NCI-H128 (cell line): ENCODE results near the gene WTAP.
A peak's percentile ranks its signal among the peaks of the same experiment; 100 is the strongest.
"Not testable (repeated sequence)": the region's sequence is repeated elsewhere in the genome, so short reads cannot be mapped to it uniquely, and the experiment has no call there.

Experiments
- DNase-seq: peaks from one replicate; lab custom pipeline; 2025; ENCODE audit not compliant: unreplicated experiment; lab: John Stamatoyannopoulos, UW

Gene WTAP

GRCh38 chr6:159727717-159728445 lies 575 bp downstream of the WTAP start:
- DNase-seq = no peak

- DNase-seq = no peak
These were observed 1.2 kb downstream of the WTAP start for GRCh38 chr6:159728531-159728964.

- DNase-seq = no peak
These were observed 2.5 kb downstream of the WTAP start for GRCh38 chr6:159729598-159730331.

- no peak for DNase-seq
These were observed 3.0 kb downstream of the WTAP start for GRCh38 chr6:159730332-159730676.

GRCh38 chr6:159732550-159732949 lies 5.2 kb downstream of the WTAP start:
- not testable (repeated sequence) for DNase-seq

GRCh38 chr6:159733395-159733794 lies 6.1 kb downstream of the WTAP start:
- not testable (repeated sequence) for DNase-seq

- no peak for DNase-seq
These were observed 9.6 kb downstream of the WTAP start for GRCh38 chr6:159736908-159737307.

GRCh38 chr6:159739341-159739740 lies 12.0 kb downstream of the WTAP start:
- no peak for DNase-seq

GRCh38 chr6:159742165-159742564 lies 14.9 kb downstream of the WTAP start:
- DNase-seq = no peak

DNA sequence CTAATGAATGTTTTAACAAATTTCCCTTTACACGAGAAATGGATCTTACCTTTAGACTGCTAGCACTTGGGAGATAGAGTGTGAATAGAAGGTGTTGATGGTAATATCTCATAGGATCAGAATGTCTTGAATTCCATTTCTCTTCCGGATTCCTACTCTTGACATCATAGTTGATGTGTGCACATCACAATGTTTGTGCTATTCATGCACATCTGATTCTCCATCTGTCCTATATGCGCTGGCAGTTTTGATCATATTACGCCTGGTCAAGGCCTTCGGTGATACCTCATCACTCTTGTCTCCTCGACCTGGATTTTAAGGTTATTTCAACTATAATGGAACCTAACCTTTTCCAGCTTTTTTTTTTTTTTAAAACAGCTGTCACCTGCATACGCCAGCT lies 17.8 kb downstream of the WTAP start:
- DNase-seq = no peak

GRCh38 chr6:159746759-159747158 lies 19.5 kb downstream of the WTAP start:
- DNase-seq = no peak

DNA sequence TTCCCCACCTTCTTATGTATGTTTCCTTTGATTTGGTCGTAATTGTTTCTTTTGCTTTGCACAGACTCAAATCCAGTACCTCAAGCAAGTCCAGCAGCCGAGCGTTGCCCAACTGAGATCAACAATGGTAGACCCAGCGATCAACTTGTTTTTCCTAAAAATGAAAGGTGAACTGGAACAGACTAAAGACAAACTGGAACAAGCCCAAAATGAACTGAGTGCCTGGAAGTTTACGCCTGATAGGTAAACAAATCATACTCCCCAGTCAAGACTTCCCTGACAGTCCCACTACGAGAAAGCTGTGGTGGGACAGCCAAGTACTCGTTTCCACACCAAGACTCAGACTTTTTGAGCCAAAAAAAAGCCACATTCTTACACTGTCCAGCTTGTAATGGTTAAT lies 20.8 kb downstream of the WTAP start:
- not testable (repeated sequence) for DNase-seq

DNA sequence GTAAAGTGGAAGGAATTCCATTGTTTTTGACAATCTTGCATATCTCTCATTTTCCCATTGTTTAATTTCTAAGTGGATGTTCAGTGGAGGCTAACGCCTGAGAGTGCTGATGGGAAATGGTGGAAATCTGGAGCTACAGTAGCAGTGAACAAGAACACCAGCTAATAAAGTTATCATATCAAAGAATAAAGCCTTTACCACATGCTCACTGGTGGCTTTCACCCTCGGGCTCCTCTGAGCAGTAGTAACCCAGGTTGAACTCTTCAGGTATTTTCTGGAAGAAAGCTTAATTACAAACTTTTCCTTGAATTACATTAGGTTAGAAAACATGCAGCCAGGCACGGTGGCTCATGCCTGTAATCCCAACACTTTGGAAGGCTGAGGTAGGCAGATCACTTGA lies 24.1 kb downstream of the WTAP start:
- no peak for DNase-seq

GRCh38 chr6:159753081-159753872 lies 26.0 kb downstream of the WTAP start:
- no peak for DNase-seq

- no peak for DNase-seq
These were observed 27.1 kb downstream of the WTAP start for GRCh38 chr6:159754401-159754800.

DNA sequence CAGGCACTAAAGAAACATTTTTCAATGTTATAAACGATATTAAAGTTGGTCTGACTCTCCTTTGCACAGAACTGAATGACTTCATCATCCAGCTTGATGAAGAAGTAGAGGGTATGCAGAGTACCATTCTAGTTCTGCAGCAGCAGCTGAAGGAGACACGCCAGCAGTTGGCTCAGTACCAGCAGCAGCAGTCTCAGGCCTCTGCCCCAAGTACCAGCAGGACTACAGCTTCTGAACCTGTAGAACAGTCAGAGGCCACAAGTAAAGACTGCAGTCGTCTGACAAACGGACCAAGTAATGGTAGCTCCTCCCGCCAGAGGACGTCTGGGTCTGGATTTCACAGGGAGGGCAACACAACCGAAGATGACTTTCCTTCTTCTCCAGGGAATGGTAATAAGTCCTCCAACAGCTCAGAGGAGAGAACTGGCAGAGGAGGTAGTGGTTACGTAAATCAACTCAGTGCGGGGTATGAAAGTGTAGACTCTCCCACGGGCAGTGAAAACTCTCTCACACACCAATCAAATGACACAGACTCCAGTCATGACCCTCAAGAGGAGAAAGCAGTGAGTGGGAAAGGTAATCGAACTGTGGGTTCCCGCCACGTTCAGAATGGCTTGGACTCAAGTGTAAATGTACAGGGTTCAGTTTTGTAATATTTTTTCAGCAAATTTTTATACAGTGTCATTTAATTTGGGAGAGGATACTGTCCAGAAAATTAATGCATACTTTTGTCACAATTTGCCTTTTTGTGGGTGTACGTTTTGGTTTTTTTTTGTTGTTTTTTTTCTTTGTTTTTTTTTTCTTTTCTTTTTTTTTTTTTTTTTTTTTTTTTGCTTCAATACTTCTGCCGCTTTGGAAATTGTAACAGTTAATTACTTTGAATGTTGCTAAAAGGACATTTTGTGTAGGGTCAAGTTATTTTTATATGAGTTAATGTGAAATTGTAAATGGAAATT lies 27.9 kb downstream of the WTAP start:
- no peak for DNase-seq

GRCh38 chr6:159756508-159756907 lies 29.2 kb downstream of the WTAP start:
- peak; percentile 2 for DNase-seq

DNA sequence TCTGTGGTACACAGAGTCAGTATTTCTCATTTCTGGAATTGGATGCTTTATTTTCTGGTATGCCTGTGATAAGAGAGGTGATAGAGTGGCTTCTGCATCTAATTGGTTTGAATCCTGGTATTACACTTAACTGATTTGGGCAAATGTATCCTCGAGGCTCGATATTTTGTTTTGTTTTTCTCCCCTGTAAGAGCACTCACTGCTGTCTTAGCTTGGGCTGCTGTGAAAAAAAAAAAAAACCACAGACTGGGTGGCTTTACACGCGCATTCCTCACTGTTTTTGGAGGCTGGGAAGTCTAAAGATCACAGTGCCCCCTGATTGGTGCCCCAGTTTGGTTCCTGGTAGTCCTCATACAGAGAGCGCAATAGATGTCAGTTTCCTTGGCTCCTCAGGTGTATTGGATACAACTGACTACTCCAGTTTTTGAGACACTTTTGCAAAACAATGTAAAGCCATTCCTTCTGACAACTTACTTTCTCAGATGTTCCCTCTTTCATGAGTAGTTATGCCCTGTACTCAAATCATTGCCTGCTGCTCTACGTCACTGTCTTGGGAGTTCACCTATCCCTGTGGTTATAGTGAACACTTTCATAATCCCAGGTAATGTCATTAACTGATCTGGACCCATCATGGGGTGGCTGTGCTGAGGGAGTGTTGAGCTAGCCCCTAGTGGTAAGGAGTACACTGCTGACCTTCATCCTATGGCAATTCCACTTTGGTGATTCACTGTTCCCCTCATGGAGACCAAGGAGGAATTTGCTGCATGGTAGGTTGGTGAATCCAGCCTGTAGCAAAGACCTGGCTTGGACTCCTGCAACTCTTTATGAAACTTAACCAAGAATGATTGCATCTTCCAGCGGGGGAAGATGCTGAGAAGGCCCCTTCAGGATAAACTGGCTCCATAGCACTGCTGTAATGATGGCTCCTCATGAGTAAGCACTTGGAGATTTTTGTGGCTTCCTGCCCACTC lies 31.0 kb downstream of the WTAP start:
- DNase-seq = no peak

DNA sequence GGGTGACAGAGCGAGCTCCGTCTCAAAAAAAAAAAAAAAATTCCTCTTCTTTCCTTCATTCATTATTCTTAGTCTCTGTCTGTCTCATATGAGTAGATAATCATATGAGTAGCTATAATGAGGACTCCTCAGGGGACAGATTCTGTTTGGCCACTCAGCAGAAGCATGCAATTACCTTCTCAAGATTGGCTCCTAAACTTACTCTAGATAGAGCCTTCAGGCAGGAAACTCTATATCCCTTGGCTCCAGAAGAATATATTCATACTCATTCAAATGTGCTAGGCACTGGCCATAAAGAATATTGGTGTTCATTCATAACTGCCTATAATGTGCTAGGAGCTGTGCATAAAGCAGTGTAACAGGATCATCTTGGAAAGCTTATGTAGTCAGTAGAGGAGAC lies 32.3 kb downstream of the WTAP start:
- no peak for DNase-seq
